ENCODE data around the gene CHST9. TPM values are rescaled to one million over a fixed set of nuclear protein-coding genes. Genes with fewer than 3 reads are reported as not detected.

The CHST9 gene
- total and polyA plus RNA-seq, 4 donors: 0.42 to 6.4 (median 1.4) TPM

DNA sequence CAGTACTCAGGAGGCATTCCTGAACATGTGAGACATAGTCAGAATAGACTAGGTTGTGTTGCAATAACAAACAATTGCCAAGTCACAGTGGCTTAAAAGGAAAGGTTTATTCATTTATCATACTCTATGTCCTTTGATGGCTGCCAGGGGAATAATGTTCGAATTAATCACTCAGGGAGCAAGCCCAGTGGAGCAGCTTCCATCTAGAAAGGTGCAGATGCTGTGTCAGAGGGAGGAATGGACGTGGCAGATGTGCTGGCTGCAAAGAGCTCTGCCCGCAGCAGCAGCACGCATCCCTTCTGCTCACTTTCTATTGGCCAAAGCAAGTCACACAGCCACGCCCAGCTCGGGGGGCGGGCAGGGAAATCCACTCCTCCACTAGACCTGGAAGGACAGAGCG, 213.7 kb downstream of the CHST9 start:
- TF ChIP-seq YY1 (IDR thresholded peaks at IDR 0.05) (no peak), NR2F2 (IDR thresholded peaks at IDR 0.05) (no peak), FOXA2 (IDR thresholded peaks at IDR 0.05) (no peak), EGR1 (IDR thresholded peaks at IDR 0.05; ENCODE audit: low read depth in 2 of 2) (no peak), HNF4A (conservative IDR thresholded peaks at IDR 0.05) (no peak), FOXA1 (IDR thresholded peaks at IDR 0.05) (no peak), GABPA (IDR thresholded peaks at IDR 0.05 in 1 of 2, conservative IDR thresholded peaks at IDR 0.05 in 1 of 2) (no peak), TAF1 (conservative IDR thresholded peaks at IDR 0.05) (no peak), RAD21 (IDR thresholded peaks at IDR 0.05) (no peak), HNF4G (IDR thresholded peaks at IDR 0.05) (no peak), JUND (IDR thresholded peaks at IDR 0.05) (no peak), RXRA (IDR thresholded peaks at IDR 0.05) (no peak), SP1 (IDR thresholded peaks at IDR 0.05) (no peak)
- TF ChIP-seq, protein P1, sequence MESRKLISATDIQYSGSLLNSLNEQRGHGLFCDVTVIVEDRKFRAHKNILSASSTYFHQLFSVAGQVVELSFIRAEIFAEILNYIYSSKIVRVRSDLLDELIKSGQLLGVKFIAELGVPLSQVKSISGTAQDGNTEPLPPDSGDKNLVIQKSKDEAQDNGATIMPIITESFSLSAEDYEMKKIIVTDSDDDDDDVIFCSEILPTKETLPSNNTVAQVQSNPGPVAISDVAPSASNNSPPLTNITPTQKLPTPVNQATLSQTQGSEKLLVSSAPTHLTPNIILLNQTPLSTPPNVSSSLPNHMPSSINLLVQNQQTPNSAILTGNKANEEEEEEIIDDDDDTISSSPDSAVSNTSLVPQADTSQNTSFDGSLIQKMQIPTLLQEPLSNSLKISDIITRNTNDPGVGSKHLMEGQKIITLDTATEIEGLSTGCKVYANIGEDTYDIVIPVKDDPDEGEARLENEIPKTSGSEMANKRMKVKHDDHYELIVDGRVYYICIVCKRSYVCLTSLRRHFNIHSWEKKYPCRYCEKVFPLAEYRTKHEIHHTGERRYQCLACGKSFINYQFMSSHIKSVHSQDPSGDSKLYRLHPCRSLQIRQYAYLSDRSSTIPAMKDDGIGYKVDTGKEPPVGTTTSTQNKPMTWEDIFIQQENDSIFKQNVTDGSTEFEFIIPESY (IDR thresholded peaks at IDR 0.05): no peak
- TF ChIP-seq, protein P2, sequence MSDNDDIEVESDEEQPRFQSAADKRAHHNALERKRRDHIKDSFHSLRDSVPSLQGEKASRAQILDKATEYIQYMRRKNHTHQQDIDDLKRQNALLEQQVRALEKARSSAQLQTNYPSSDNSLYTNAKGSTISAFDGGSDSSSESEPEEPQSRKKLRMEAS (IDR thresholded peaks at IDR 0.05): no peak
- TF ChIP-seq, protein P3, sequence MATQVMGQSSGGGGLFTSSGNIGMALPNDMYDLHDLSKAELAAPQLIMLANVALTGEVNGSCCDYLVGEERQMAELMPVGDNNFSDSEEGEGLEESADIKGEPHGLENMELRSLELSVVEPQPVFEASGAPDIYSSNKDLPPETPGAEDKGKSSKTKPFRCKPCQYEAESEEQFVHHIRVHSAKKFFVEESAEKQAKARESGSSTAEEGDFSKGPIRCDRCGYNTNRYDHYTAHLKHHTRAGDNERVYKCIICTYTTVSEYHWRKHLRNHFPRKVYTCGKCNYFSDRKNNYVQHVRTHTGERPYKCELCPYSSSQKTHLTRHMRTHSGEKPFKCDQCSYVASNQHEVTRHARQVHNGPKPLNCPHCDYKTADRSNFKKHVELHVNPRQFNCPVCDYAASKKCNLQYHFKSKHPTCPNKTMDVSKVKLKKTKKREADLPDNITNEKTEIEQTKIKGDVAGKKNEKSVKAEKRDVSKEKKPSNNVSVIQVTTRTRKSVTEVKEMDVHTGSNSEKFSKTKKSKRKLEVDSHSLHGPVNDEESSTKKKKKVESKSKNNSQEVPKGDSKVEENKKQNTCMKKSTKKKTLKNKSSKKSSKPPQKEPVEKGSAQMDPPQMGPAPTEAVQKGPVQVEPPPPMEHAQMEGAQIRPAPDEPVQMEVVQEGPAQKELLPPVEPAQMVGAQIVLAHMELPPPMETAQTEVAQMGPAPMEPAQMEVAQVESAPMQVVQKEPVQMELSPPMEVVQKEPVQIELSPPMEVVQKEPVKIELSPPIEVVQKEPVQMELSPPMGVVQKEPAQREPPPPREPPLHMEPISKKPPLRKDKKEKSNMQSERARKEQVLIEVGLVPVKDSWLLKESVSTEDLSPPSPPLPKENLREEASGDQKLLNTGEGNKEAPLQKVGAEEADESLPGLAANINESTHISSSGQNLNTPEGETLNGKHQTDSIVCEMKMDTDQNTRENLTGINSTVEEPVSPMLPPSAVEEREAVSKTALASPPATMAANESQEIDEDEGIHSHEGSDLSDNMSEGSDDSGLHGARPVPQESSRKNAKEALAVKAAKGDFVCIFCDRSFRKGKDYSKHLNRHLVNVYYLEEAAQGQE (IDR thresholded peaks at IDR 0.05): no peak
- TF ChIP-seq, protein P4, sequence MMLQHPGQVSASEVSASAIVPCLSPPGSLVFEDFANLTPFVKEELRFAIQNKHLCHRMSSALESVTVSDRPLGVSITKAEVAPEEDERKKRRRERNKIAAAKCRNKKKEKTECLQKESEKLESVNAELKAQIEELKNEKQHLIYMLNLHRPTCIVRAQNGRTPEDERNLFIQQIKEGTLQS (IDR thresholded peaks at IDR 0.05): no peak
- TF ChIP-seq, protein P5, sequence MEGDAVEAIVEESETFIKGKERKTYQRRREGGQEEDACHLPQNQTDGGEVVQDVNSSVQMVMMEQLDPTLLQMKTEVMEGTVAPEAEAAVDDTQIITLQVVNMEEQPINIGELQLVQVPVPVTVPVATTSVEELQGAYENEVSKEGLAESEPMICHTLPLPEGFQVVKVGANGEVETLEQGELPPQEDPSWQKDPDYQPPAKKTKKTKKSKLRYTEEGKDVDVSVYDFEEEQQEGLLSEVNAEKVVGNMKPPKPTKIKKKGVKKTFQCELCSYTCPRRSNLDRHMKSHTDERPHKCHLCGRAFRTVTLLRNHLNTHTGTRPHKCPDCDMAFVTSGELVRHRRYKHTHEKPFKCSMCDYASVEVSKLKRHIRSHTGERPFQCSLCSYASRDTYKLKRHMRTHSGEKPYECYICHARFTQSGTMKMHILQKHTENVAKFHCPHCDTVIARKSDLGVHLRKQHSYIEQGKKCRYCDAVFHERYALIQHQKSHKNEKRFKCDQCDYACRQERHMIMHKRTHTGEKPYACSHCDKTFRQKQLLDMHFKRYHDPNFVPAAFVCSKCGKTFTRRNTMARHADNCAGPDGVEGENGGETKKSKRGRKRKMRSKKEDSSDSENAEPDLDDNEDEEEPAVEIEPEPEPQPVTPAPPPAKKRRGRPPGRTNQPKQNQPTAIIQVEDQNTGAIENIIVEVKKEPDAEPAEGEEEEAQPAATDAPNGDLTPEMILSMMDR (IDR thresholded peaks at IDR 0.05; ENCODE audit: low read depth, low read length, missing input control): no peak
- Histone ChIP-seq H3K9me3 (ENCODE audit: control insufficient read depth in 4 of 4, low read length in 3 of 4) (no peaks in the 10 kb centered on the region), H3K27me3 (ENCODE audit: control insufficient read depth in 4 of 4, insufficient read depth in 4 of 4, low read length in 3 of 4) (no peaks in the 10 kb centered on the region), H3K4me3 (ENCODE audit: low read depth in 1 of 3, low read length in 3 of 3) (no peak overlapping the region), H3K27ac (ENCODE audit: low read depth in 1 of 2, low read length in 2 of 2) (no peak overlapping the region), H3K9ac (ENCODE audit: low read depth in 1 of 2, low read length in 2 of 2) (no peak overlapping the region), H3K4me1 (ENCODE audit: control insufficient read depth in 4 of 4, insufficient read depth in 4 of 4, low read length in 3 of 4) (no peaks in the 10 kb centered on the region), H3K36me3 (ENCODE audit: control insufficient read depth in 4 of 4, insufficient read depth in 3 of 4, low read depth in 1 of 4, low read length in 3 of 4) (no peaks in the 10 kb centered on the region)
- WGBS: 92% methylated on average over 8 of the region's 8 CpGs
- no peak for DNase-seq (ENCODE audit: low spot score)

Data from liver (tissue), 9 donors.